IMR-90 (cell line): ENCODE measurements around the gene KANSL3.

ENCODE experiments used
- CEBPB ChIP-seq: IDR thresholded peaks from 2 replicates; pipeline ENCODE4 v1.6.1; 2012; ENCODE audit warnings: low read depth, low read length, improper control_type of control experiment
- CTCF ChIP-seq: conservative IDR thresholded peaks from 2 replicates; pipeline ENCODE4 v1.5.1; 2012; ENCODE audit warnings: mild to moderate bottlenecking, low read depth, low read length, improper control_type of control experiment
- ELK1 ChIP-seq: fragments of 150-350 bp; IDR thresholded peaks from 2 replicates; pipeline ENCODE4 v1.6.1; 2016; ENCODE audit warnings: low read depth, mild to moderate bottlenecking, low read length, moderate library complexity, borderline replicate concordance
- POLR2A ChIP-seq: IDR thresholded peaks from 2 replicates; pipeline ENCODE4 v1.6.1; 2012; ENCODE audit warnings: mild to moderate bottlenecking, low read depth, low read length
- RCOR1 ChIP-seq: IDR thresholded peaks from 2 replicates; pipeline ENCODE4 v1.6.1; 2012; ENCODE audit warnings: mild to moderate bottlenecking, low read length, improper control_type of control experiment; ENCODE audit not compliant: insufficient replicate concordance
- SMC3 ChIP-seq: fragments of 150-350 bp; IDR thresholded peaks from 2 replicates; pipeline ENCODE4 v1.6.1; 2016; ENCODE audit warnings: low read depth, mild to moderate bottlenecking, antibody characterized with exemption, low read length, moderate library complexity
- TF ChIP-seq, protein P1 (sequence below): fragments of 150-350 bp; IDR thresholded peaks from 2 replicates; pipeline ENCODE4 v1.6.1; 2017; ENCODE audit warnings: mild to moderate bottlenecking, antibody characterized with exemption, low read length, low read depth

GRCh38 chr2:96601382-96602292 is 36.5 kb downstream of the KANSL3 start:
- TF ChIP-seq CTCF (no peak), SMC3 (no peak), CEBPB (no peak), RCOR1 (no peak), POLR2A (no peak), ELK1 (no peak)
- TF ChIP-seq, protein P1, sequence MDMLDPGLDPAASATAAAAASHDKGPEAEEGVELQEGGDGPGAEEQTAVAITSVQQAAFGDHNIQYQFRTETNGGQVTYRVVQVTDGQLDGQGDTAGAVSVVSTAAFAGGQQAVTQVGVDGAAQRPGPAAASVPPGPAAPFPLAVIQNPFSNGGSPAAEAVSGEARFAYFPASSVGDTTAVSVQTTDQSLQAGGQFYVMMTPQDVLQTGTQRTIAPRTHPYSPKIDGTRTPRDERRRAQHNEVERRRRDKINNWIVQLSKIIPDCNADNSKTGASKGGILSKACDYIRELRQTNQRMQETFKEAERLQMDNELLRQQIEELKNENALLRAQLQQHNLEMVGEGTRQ: no peak
